ENCODE data around the gene ITGB6.
"Not testable (repeated sequence)": the region's sequence is repeated elsewhere in the genome, so short reads cannot be mapped to it uniquely, and the experiment has no call there.

Gene ITGB6

GRCh38 chr2:160180172-160180571, 19.9 kb downstream of the ITGB6 start:
- DNase-seq: no peak

- DNase-seq: no peak
Observed at GRCh38 chr2:160175169-160176134, 24.6 kb downstream of the ITGB6 start.

- DNase-seq: no peak
Observed at GRCh38 chr2:160174322-160174721, 25.8 kb downstream of the ITGB6 start.

- no peak for DNase-seq
Observed at GRCh38 chr2:160169988-160170387, 30.1 kb downstream of the ITGB6 start.

GRCh38 chr2:160169471-160169870, 30.6 kb downstream of the ITGB6 start:
- DNase-seq: no peak

- no peak for DNase-seq
Observed at GRCh38 chr2:160168878-160169277, 31.2 kb downstream of the ITGB6 start.

GRCh38 chr2:160167089-160167740, 32.9 kb downstream of the ITGB6 start:
- no peak for DNase-seq

- DNase-seq: no peak
Observed at GRCh38 chr2:160165996-160166395, 34.1 kb downstream of the ITGB6 start.

- DNase-seq: no peak
Observed at GRCh38 chr2:160165081-160165480, 35.0 kb downstream of the ITGB6 start.

- no peak for DNase-seq
Observed at GRCh38 chr2:160157861-160158829, 41.9 kb downstream of the ITGB6 start.

- no peak for DNase-seq
Observed at GRCh38 chr2:160156665-160157064, 43.4 kb downstream of the ITGB6 start.

GRCh38 chr2:160156100-160156499, 44.0 kb downstream of the ITGB6 start:
- no peak for DNase-seq

GRCh38 chr2:160148419-160148818, 51.7 kb downstream of the ITGB6 start:
- not testable (repeated sequence) for DNase-seq

GRCh38 chr2:160145471-160145870, 54.6 kb downstream of the ITGB6 start:
- DNase-seq: no peak

- DNase-seq: no peak
Observed at GRCh38 chr2:160144280-160144990, 55.6 kb downstream of the ITGB6 start.

- no peak for DNase-seq
Observed at GRCh38 chr2:160142472-160142871, 57.6 kb downstream of the ITGB6 start.

- no peak for DNase-seq
Observed at GRCh38 chr2:160141912-160142311, 58.2 kb downstream of the ITGB6 start.

- no peak for DNase-seq
Observed at GRCh38 chr2:160141419-160141818, 58.7 kb downstream of the ITGB6 start.

GRCh38 chr2:160140471-160140870, 59.6 kb downstream of the ITGB6 start:
- no peak for DNase-seq

- DNase-seq: no peak
Observed at GRCh38 chr2:160139991-160140390, 60.1 kb downstream of the ITGB6 start.

GRCh38 chr2:160139350-160139749, 60.7 kb downstream of the ITGB6 start:
- DNase-seq: no peak

- no peak for DNase-seq
Observed at GRCh38 chr2:160138406-160138805, 61.7 kb downstream of the ITGB6 start.
